ENCODE data around the gene IPCEF1.

Gene IPCEF1

GRCh38 chr6:154243793-154244750, 112.5 kb downstream of the IPCEF1 start:
- no peak for DNase-seq

- no peak for DNase-seq
Observed at GRCh38 chr6:154242617-154243357, 113.8 kb downstream of the IPCEF1 start.

GRCh38 chr6:154241581-154241980, 115.0 kb downstream of the IPCEF1 start:
- peak in 3 of 4 experiments; percentile 19 to 42 (median 24) for DNase-seq

GRCh38 chr6:154241061-154241460, 115.5 kb downstream of the IPCEF1 start:
- peak in 2 of 4 experiments; percentile 36 to 48 for DNase-seq

GRCh38 chr6:154239392-154239791, 117.2 kb downstream of the IPCEF1 start:
- peak in 2 of 4 experiments; percentile 39 to 48 for DNase-seq

- DNase-seq = peak in 3 of 4 experiments; percentile 58 to 67 (median 66)
Observed at GRCh38 chr6:154238831-154239230, 117.8 kb downstream of the IPCEF1 start.

- no peak for DNase-seq
Observed at GRCh38 chr6:154236646-154237301, 119.8 kb downstream of the IPCEF1 start.

GRCh38 chr6:154234019-154234772, 122.4 kb downstream of the IPCEF1 start:
- peak; percentile 30 to 76 (median 66) for DNase-seq

GRCh38 chr6:154233383-154233782, 123.2 kb downstream of the IPCEF1 start:
- DNase-seq = no peak

- DNase-seq = no peak
Observed at GRCh38 chr6:154232013-154232910, 124.3 kb downstream of the IPCEF1 start.

GRCh38 chr6:154230910-154231595, 125.5 kb downstream of the IPCEF1 start:
- DNase-seq = no peak

GRCh38 chr6:154230393-154230792, 126.2 kb downstream of the IPCEF1 start:
- peak in 2 of 4 experiments; percentile 31 to 48 for DNase-seq

GRCh38 chr6:154229786-154230185, 126.8 kb downstream of the IPCEF1 start:
- peak in 2 of 4 experiments; percentile 35 to 36 for DNase-seq

GRCh38 chr6:154228521-154228905, 128.1 kb downstream of the IPCEF1 start:
- DNase-seq = no peak

GRCh38 chr6:154227862-154228520, 128.6 kb downstream of the IPCEF1 start:
- no peak for DNase-seq

GRCh38 chr6:154226461-154226860, 130.1 kb downstream of the IPCEF1 start:
- no peak for DNase-seq

GRCh38 chr6:154223296-154223695, 133.3 kb downstream of the IPCEF1 start:
- no peak for DNase-seq

- DNase-seq = no peak
Observed at GRCh38 chr6:154222716-154223115, 133.9 kb downstream of the IPCEF1 start.

GRCh38 chr6:154219250-154219649, 137.4 kb downstream of the IPCEF1 start:
- no peak for DNase-seq

- no peak for DNase-seq
Observed at GRCh38 chr6:154218787-154219186, 137.8 kb downstream of the IPCEF1 start.
